Mesendoderm (in vitro differentiated cells): ENCODE measurements around the gene FAM174C.

Experiments
- DNase-seq: peaks from one replicate; pipeline ENCODE4 v3.0.0; 2013
- H2AK5ac ChIP-seq: 2 replicates; pipeline ENCODE4 v1.6.1; 2013; ENCODE audit warnings: low read length, inconsistent platforms
- H2BK120ac ChIP-seq: 2 replicates; pipeline ENCODE4 v1.6.1; 2013; ENCODE audit warnings: low read depth, mild to moderate bottlenecking, low read length, moderate library complexity, mixed read lengths
- H2BK15ac ChIP-seq: replicated peaks from 2 replicates; pipeline ENCODE4 v1.6.1; 2013; ENCODE audit warnings: low read depth, mild to moderate bottlenecking, moderate library complexity
- H2BK5ac ChIP-seq: 2 replicates; pipeline ENCODE4 v1.6.1; 2013; ENCODE audit warnings: low read length, inconsistent platforms
- H3K18ac ChIP-seq: 2 replicates; pipeline ENCODE4 v1.6.1; 2013; ENCODE audit warnings: mild to moderate bottlenecking, low read length, mixed read lengths
- H3K23ac ChIP-seq: one replicate; pipeline ENCODE4 v1.6.1; 2013; ENCODE audit warnings: low read length
- H3K27ac ChIP-seq: 2 replicates; pipeline ENCODE4 v1.5.1; 2013; ENCODE audit warnings: low read depth, mild to moderate bottlenecking, inconsistent platforms, low read length, moderate library complexity
- H3K27me3 ChIP-seq: 2 replicates; pipeline ENCODE4 v1.6.1; 2013; ENCODE audit warnings: low read length, control low read depth, mild to moderate bottlenecking, inconsistent platforms; ENCODE audit not compliant: insufficient read depth, poor library complexity
- H3K36me3 ChIP-seq: 2 replicates; pipeline ENCODE4 v1.6.1; 2013; ENCODE audit warnings: low read length, inconsistent platforms; ENCODE audit not compliant: control insufficient read depth, insufficient read depth
- H3K4ac ChIP-seq: one replicate; pipeline ENCODE4 v1.6.1; 2013; ENCODE audit warnings: low read depth, mild to moderate bottlenecking, low read length, moderate library complexity
- H3K4me1 ChIP-seq: 2 replicates; pipeline ENCODE4 v1.6.1; 2013; ENCODE audit warnings: low read depth, low read length, inconsistent platforms; ENCODE audit not compliant: control insufficient read depth
- H3K4me2 ChIP-seq: 2 replicates; pipeline ENCODE4 v1.6.1; 2013; ENCODE audit warnings: low read length
- H3K4me3 ChIP-seq: 2 replicates; pipeline ENCODE4 v1.5.1; 2013; ENCODE audit warnings: mild to moderate bottlenecking, low read length
- H3K56ac ChIP-seq: one replicate; pipeline ENCODE4 v1.6.1; 2013; ENCODE audit warnings: low read length
- H3K79me1 ChIP-seq: 2 replicates; pipeline ENCODE4 v1.6.1; 2013; ENCODE audit warnings: low read length, inconsistent platforms
- H3K79me2 ChIP-seq: 2 replicates; pipeline ENCODE4 v1.6.1; 2013; ENCODE audit warnings: mild to moderate bottlenecking, low read length; ENCODE audit not compliant: control insufficient read depth, insufficient read depth
- H3K9ac ChIP-seq: 2 replicates; pipeline ENCODE4 v1.6.1; 2013; ENCODE audit warnings: low read length, inconsistent platforms
- H4K5ac ChIP-seq: one replicate; pipeline ENCODE4 v1.6.1; 2013; ENCODE audit warnings: low read length
- H4K8ac ChIP-seq: one replicate; pipeline ENCODE4 v1.6.1; 2013; ENCODE audit warnings: low read depth, mild to moderate bottlenecking, control low read depth, low read length, moderate library complexity
- WGBS: extraction: QIAGEN DNeasy Blood & Tissue Kit; methylation state at CpG from one replicate; pipeline ENCODE4 v1.1.7; 2013; ENCODE audit warnings: low lambda C conversion rate, missing lambda C conversion rate; ENCODE audit not compliant: insufficient coverage; ENCODE audit errors: extremely low coverage; 5-methylcytosine and 5-hydroxymethylcytosine counted together

FAM174C gene

DNA sequence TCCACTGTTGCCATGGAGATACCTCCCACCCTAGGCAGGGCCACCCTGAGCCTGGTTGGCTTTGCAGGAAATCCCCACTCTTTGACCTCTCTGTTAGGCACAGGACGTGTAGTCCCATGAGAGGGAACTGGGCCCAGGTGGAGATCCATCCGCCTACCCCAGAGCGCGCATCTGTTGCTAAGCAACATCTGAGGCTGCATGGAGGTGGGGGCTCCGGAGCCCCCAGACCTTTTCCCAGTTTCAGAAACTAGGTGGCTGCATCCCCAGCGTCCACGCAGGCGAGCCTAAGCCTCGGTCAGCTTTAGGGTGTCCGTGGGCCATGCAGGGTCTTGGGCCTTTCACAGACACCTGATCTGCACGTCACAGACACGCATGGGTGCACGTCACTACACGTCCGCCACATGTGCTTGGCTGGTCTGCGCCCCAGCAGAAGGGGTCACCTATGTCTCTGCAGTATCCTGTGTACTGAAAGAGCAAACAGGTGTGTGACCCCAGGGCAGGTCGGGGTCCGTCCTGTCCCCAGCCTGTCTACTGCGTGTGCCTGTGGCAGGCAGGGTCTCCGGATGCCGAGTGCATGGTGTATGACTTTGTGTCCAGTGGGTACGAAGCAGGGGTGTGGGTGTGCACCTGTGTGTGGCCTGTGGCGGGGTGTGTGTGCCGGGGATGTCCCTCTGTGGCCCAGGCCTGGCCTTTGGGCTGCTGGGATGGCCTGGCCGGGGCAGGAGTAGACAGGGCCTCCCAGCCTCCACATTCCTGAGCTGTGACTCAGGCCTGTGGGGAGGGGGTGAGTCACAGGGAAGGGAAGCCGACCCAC is 10.3 kb upstream of the FAM174C start:
- peak overlapping the region; percentile 98 for H2AK5ac ChIP-seq
- peaks cover 4% of the 10 kb centered on the region for H3K79me2 ChIP-seq
- H3K4me1 ChIP-seq = peaks cover 11% of the 10 kb centered on the region
- no peak overlapping the region for H2BK15ac ChIP-seq
- peak overlapping the region; percentile 6 for H3K4me2 ChIP-seq
- no peak overlapping the region for H3K4ac ChIP-seq
- no peak overlapping the region for H4K5ac ChIP-seq
- no CpG with 5 or more reads among the region's 26 CpGs for WGBS
- H2BK5ac ChIP-seq = peak overlapping the region; percentile 13
- no peaks in the 10 kb centered on the region for H3K27me3 ChIP-seq
- no peak overlapping the region for H2BK120ac ChIP-seq
- H3K9ac ChIP-seq = peak overlapping the region; percentile 70
- no peak overlapping the region for H3K23ac ChIP-seq
- peak overlapping the region; percentile 94 for H3K56ac ChIP-seq
- no peak overlapping the region for H3K4me3 ChIP-seq
- H3K79me1 ChIP-seq = no peaks in the 10 kb centered on the region
- H3K36me3 ChIP-seq = no peaks in the 10 kb centered on the region
- peak overlapping the region; percentile 32 for H3K27ac ChIP-seq
- DNase-seq = peak; percentile 95
- no peak overlapping the region for H3K18ac ChIP-seq
- H4K8ac ChIP-seq = no peak overlapping the region

DNA sequence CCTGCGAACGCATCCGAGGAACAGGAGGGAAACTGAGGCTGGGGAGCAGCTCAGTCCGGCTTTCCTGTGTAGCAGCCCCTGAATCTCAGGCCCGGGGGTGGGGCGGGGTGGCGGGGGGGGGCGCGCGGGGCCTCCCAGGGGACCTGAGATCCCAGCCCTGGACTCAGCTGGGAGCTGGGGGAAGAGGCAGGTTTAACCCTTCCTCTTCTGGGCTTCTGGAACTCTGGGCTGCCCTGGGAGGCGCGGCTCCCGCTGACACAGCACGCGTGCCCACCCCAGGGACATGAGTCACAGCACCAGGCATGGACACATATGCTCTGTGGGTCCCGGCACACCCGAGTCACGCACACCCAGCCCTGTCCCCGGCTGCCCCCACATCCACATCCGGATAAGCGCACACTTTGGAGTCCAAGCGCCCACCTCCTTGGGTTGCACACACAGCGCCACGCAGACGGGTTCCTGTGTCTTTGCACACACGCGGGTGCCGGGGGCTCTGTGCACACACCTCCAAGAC is 9.7 kb upstream of the FAM174C start:
- Histone ChIP-seq H3K4ac (no peak overlapping the region), H3K4me1 (peaks cover 11% of the 10 kb centered on the region), H2AK5ac (no peak overlapping the region), H3K9ac (peak overlapping the region; percentile 83), H3K79me1 (peaks cover 3% of the 10 kb centered on the region), H3K4me3 (peak overlapping the region; percentile 26), H3K18ac (peak overlapping the region; percentile 44), H4K8ac (no peak overlapping the region), H3K27ac (peak overlapping the region; percentile 56), H3K56ac (peak overlapping the region; percentile 81), H3K4me2 (peak overlapping the region; percentile 99), H3K36me3 (no peaks in the 10 kb centered on the region), H4K5ac (no peak overlapping the region), H3K23ac (no peak overlapping the region), H3K79me2 (peaks cover 11% of the 10 kb centered on the region), H2BK120ac (no peak overlapping the region), H3K27me3 (no peaks in the 10 kb centered on the region), H2BK5ac (no peak overlapping the region), H2BK15ac (no peak overlapping the region)
- no CpG with 5 or more reads among the region's 28 CpGs for WGBS
- peak; percentile 43 for DNase-seq

DNA sequence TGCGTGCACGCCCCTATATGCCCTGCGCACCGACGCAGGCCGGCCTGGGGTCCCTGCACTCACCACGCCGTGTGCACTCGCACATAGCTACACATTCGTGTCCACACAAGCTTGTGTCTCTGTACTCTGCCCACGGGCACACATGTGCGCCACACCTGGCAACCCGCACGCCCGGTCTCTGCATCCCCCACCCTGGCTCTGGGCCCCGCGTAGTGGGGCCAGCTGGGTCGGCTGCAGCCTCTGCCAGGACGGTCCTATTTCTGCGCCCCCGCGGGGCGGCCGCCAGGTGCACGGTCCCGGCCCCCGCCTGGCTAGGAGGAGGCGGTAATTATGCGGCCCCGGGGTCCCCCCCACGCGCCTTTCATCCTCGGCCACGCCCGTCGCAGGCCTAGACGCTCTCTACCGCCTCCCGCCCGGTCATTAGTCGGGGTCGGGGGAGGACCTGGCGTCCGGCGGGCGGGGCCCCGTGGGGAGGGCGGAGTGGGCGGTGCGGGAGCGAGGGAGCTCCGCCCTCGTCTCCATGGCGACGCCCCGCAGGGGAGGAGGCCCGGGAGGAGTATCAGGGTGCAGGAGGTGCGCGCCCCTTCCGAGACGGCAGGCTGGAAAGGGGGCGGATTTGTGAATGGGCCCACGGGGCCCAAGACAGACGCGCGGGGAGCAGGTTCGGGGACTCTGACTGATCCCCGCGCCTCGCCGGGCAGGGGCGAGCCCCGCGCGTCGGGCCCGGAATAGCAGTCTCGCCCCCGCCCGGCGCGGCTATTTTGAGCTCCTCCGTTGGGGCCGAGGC is 9.0 kb upstream of the FAM174C start:
- H3K27ac ChIP-seq = peak overlapping the region; percentile 56

DNA sequence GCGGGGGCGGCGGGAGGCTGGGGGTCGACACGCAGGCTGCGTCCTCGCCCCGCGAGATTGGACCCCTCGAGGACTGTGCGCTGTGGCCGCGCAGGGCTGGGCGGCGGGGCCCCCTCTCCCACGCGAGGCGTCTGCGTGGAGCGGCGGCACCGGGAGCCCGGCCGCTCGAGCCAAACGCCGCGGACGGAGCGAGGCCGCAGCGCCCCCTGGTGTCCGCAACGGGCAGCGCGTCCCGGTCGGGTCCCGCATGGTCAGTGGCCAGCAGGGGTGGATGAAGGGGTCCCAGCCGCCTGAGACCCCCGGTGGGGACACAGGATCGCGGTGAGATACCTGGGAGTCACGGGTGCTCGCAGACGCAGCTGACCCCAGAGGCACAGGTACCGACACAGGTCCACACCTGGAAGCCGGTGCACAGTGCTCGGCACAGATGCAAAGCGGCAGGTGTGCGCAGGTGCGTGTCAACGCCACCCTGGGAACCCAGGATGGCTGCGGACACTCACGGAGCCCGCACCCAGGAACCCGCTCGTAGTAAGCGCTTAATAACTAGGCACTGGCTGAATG is 8.3 kb upstream of the FAM174C start:
- H3K79me2 ChIP-seq = peaks cover 24% of the 10 kb centered on the region
- H3K4ac ChIP-seq = no peak overlapping the region
- no CpG with 5 or more reads among the region's 59 CpGs for WGBS
- peak overlapping the region; percentile 85 for H3K56ac ChIP-seq
- no peak overlapping the region for H2BK15ac ChIP-seq
- H3K79me1 ChIP-seq = peaks cover 8% of the 10 kb centered on the region
- H3K4me3 ChIP-seq = no peak overlapping the region
- peak; percentile 55 for DNase-seq
- peak overlapping the region; percentile 64 for H3K9ac ChIP-seq
- H2BK120ac ChIP-seq = no peak overlapping the region
- peaks cover 6% of the 10 kb centered on the region for H3K36me3 ChIP-seq
- no peak overlapping the region for H2AK5ac ChIP-seq
- H4K5ac ChIP-seq = no peak overlapping the region
- no peaks in the 10 kb centered on the region for H3K27me3 ChIP-seq
- peaks cover 11% of the 10 kb centered on the region for H3K4me1 ChIP-seq
- peak overlapping the region; percentile 50 for H3K4me2 ChIP-seq
- H2BK5ac ChIP-seq = no peak overlapping the region
- no peak overlapping the region for H4K8ac ChIP-seq
- H3K23ac ChIP-seq = no peak overlapping the region
- no peak overlapping the region for H3K18ac ChIP-seq
- no peak overlapping the region for H3K27ac ChIP-seq

More for the DNA sequence above, 9.0 kb upstream of the FAM174C start:
- Histone ChIP-seq H2BK120ac (no peak overlapping the region), H3K4me3 (peak overlapping the region; percentile 26), H3K9ac (peak overlapping the region; percentile 83), H3K79me1 (peaks cover 7% of the 10 kb centered on the region), H3K18ac (peak overlapping the region; percentile 44), H2AK5ac (no peak overlapping the region), H3K79me2 (peaks cover 17% of the 10 kb centered on the region), H2BK5ac (no peak overlapping the region), H3K23ac (no peak overlapping the region), H3K27me3 (no peaks in the 10 kb centered on the region), H3K4ac (no peak overlapping the region), H3K4me2 (peak overlapping the region; percentile 99), H3K4me1 (peaks cover 11% of the 10 kb centered on the region), H3K36me3 (peaks cover 2% of the 10 kb centered on the region), H3K56ac (peak overlapping the region; percentile 85), H2BK15ac (no peak overlapping the region), H4K8ac (no peak overlapping the region), H4K5ac (no peak overlapping the region)
- WGBS = no CpG with 5 or more reads among the region's 84 CpGs
- peak; percentile 91 for DNase-seq

DNA sequence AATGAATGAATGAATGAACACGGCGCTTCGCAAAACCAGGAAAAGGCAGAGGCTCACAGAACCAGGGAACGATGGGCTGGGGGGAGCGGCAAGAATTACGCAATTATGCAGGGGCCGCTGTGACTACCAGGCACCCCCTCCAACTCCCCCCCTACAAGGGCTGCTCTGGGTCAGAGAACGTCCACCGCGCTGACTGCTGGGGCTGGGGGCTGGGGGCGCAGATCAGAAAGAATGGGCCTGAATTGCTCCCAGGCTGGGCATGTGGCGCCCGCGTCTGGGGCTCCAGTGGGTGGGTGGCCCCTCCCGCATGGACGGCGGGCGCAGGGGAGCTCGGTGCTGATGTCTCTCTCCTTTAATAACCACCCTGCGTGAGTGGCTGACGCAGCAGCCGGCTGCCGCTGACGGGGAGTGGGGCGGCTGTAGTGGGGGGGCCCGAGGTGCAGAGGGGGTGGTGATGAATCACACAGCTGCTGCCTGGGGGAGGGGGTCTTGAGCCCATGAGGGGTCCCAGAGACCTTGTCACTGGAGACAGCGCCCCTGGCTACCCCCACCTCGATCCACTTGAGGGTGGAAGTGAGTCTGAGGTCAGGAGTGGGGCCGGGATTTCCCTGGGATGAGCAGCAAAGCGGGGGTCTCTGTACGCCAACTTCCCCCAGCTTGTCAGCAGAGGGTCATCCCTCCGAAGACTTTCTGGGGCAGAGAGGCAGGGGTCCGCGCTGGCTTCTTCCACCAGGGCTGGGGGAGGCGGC is 7.7 kb upstream of the FAM174C start:
- Histone ChIP-seq H3K4me2 (no peak overlapping the region), H3K27me3 (no peaks in the 10 kb centered on the region), H2BK120ac (no peak overlapping the region), H3K36me3 (peaks cover 10% of the 10 kb centered on the region), H4K5ac (no peak overlapping the region), H3K9ac (no peak overlapping the region), H3K79me2 (peaks cover 28% of the 10 kb centered on the region), H3K27ac (no peak overlapping the region), H2AK5ac (no peak overlapping the region), H3K23ac (no peak overlapping the region), H3K4me3 (no peak overlapping the region), H3K18ac (no peak overlapping the region), H2BK5ac (no peak overlapping the region), H3K56ac (no peak overlapping the region), H4K8ac (no peak overlapping the region), H3K4me1 (peaks cover 8% of the 10 kb centered on the region), H3K4ac (no peak overlapping the region), H2BK15ac (no peak overlapping the region), H3K79me1 (peaks cover 11% of the 10 kb centered on the region)
- no CpG with 5 or more reads among the region's 35 CpGs for WGBS
- no peak for DNase-seq
